ENCODE measurements around the gene CACNA2D2. TPM values are rescaled to one million over a fixed set of nuclear protein-coding genes. Genes with fewer than 3 reads are reported as not detected.

The CACNA2D2 gene
- total RNA-seq, 1 donor from 2014 or later: not detected

GRCh38 chr3:50509715-50510114 is 6.3 kb upstream of the CACNA2D2 start:
- Histone ChIP-seq H3K36me3 (ENCODE audit: control insufficient read depth, insufficient read depth, low read length) (no peaks in the 10 kb centered on the region), H3K4me3 (ENCODE audit: low read depth, low read length) (no peak overlapping the region), H3K27me3 (ENCODE audit: control insufficient read depth, insufficient read depth, low read length) (peaks cover 3% of the 10 kb centered on the region)
- no peak for FAIRE-seq
- DNase-seq (ENCODE audit: low read depth): no peak
- no peak for TF ChIP-seq CTCF (IDR thresholded peaks at IDR 0.05; ENCODE audit: insufficient read depth, low read length, severe bottlenecking)

GRCh38 chr3:50508821-50509220 is 5.4 kb upstream of the CACNA2D2 start:
- FAIRE-seq: no peak
- DNase-seq (ENCODE audit: low read depth): no peak
- peaks cover 6% of the 10 kb centered on the region for H3K27me3 ChIP-seq (ENCODE audit: control insufficient read depth, insufficient read depth, low read length)
- no peaks in the 10 kb centered on the region for H3K36me3 ChIP-seq (ENCODE audit: control insufficient read depth, insufficient read depth, low read length)
- TF ChIP-seq CTCF (IDR thresholded peaks at IDR 0.05; ENCODE audit: insufficient read depth, low read length, severe bottlenecking): no peak
- no peak overlapping the region for H3K4me3 ChIP-seq (ENCODE audit: low read depth, low read length)

GRCh38 chr3:50506169-50506568 is 2.7 kb upstream of the CACNA2D2 start:
- Histone ChIP-seq H3K27me3 (ENCODE audit: control insufficient read depth, insufficient read depth, low read length) (peaks cover 20% of the 10 kb centered on the region), H3K4me3 (ENCODE audit: low read depth, low read length) (no peak overlapping the region), H3K36me3 (ENCODE audit: control insufficient read depth, insufficient read depth, low read length) (no peaks in the 10 kb centered on the region)
- FAIRE-seq: no peak
- TF ChIP-seq CTCF (IDR thresholded peaks at IDR 0.05; ENCODE audit: insufficient read depth, low read length, severe bottlenecking): no peak
- DNase-seq (ENCODE audit: low read depth): no peak

- H3K4me3 ChIP-seq (ENCODE audit: low read depth, low read length): no peak overlapping the region
- no peak for DNase-seq (ENCODE audit: low read depth)
- no peak for TF ChIP-seq CTCF (IDR thresholded peaks at IDR 0.05; ENCODE audit: insufficient read depth, low read length, severe bottlenecking)
- H3K36me3 ChIP-seq (ENCODE audit: control insufficient read depth, insufficient read depth, low read length): no peaks in the 10 kb centered on the region
- peaks cover 21% of the 10 kb centered on the region for H3K27me3 ChIP-seq (ENCODE audit: control insufficient read depth, insufficient read depth, low read length)
- FAIRE-seq: no peak
Measured at GRCh38 chr3:50504681-50505080, 1.2 kb upstream of the CACNA2D2 start.

GRCh38 chr3:50502584-50503423 is 630 bp downstream of the CACNA2D2 start:
- FAIRE-seq (no peak), DNase-seq (ENCODE audit: low read depth) (no peak)
- no peak for TF ChIP-seq CTCF (IDR thresholded peaks at IDR 0.05; ENCODE audit: insufficient read depth, low read length, severe bottlenecking)
- Histone ChIP-seq H3K4me3 (ENCODE audit: low read depth, low read length) (no peak overlapping the region), H3K27me3 (ENCODE audit: control insufficient read depth, insufficient read depth, low read length) (peaks cover 29% of the 10 kb centered on the region), H3K36me3 (ENCODE audit: control insufficient read depth, insufficient read depth, low read length) (no peaks in the 10 kb centered on the region)

GRCh38 chr3:50502225-50502583 is 1.2 kb downstream of the CACNA2D2 start:
- Histone ChIP-seq H3K4me3 (ENCODE audit: low read depth, low read length) (no peak overlapping the region), H3K27me3 (ENCODE audit: control insufficient read depth, insufficient read depth, low read length) (peaks cover 29% of the 10 kb centered on the region), H3K36me3 (ENCODE audit: control insufficient read depth, insufficient read depth, low read length) (no peaks in the 10 kb centered on the region)
- DNase-seq (ENCODE audit: low read depth) (no peak), FAIRE-seq (no peak)
- TF ChIP-seq CTCF (IDR thresholded peaks at IDR 0.05; ENCODE audit: insufficient read depth, low read length, severe bottlenecking): no peak
